GM18868 (cell line): ENCODE results near the gene ITPRIPL1.

Experiments
- ATAC-seq: cut with Tn5 transposase; IDR thresholded peaks from one replicate; pipeline ENCODE4 v1.9.1; 2021; ENCODE audit warnings: mild to moderate bottlenecking, moderate library complexity; ENCODE audit not compliant: unreplicated experiment

ITPRIPL1 gene

GRCh38 chr2:96320728-96321622, 4.1 kb upstream of the ITPRIPL1 start:
- ATAC-seq = peak; percentile 5

DNA sequence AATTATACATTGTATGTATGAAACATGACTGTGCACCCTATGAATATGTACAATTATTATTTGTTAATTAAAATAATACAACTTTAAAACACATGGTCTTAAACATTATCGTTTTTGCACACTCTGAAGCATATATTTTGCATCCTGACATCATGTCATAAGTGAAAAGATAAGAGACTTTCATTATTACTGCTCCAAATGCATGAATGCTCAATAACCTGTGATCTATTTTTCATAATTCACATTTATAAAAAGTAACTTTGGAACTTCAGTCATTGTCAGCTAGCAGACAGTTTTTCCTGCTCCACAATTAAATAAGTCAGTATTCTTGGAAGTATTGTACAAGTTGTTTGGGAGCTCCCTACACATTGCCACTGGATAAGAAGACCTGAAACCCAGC, 1.3 kb upstream of the ITPRIPL1 start:
- ATAC-seq = no peak

DNA sequence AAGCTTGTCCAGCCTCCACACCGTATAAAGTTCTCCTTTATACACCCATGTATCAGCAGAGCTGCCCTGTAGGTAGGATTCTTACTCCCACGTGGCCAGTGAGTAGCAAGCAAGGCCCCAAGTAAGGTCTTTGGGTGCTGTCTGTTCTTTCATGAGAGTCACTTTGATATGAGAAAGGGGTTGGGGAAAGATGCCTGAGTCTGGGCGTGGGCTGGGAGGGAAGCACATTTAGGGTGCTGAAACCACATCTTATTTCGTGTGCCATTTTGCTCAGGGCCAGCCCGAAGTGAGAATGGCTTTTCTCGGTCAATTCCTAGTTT, 436 bp upstream of the ITPRIPL1 start:
- ATAC-seq = no peak

- no peak for ATAC-seq
These were observed 753 bp downstream of the ITPRIPL1 start for GRCh38 chr2:96325884-96326255.

DNA sequence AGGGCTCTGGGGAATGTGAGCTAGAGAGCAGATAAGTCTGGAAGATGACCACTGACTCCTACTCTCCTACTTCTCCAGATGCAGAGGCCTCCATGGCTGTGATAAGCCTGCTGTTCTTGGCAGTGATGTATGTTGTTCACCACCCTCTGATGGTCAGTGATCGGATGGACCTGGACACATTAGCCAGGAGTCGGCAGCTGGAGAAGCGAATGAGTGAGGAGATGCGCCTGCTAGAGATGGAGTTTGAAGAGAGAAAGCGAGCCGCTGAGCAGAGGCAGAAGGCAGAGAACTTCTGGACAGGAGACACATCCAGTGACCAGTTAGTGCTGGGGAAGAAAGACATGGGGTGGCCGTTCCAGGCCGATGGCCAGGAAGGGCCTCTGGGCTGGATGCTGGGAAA, 1.4 kb downstream of the ITPRIPL1 start:
- ATAC-seq = no peak

DNA sequence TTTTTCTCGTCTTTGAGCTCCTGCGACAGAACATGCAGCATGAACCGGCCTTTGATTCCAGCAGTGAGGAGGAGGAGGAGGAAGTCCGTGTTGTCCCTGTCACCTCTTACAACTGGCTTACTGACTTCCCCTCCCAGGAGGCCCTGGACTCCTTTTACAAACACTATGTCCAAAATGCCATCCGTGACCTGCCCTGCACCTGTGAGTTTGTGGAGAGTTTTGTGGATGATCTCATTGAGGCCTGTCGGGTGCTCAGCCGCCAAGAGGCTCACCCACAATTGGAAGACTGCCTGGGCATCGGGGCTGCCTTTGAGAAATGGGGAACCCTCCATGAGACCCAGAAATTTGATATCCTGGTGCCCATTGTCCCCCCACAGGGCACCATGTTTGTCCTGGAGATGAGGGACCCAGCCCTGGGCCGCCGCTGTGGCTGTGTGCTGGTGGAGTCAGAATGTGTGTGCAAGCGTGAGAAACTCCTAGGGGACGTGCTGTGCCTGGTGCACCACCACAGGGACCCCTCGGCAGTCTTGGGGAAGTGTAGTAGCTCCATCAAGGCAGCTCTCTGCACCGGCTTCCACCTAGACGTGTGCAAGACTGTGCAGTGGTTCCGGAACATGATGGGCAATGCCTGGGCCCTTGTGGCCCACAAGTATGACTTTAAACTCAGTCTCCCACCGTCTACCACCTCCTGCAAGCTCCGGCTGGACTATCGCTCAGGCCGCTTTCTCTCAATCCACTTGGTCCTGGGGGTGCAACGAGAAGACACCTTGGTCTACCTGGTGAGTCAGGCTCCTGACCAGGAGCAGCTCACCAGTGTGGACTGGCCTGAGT, 2.1 kb downstream of the ITPRIPL1 start:
- ATAC-seq = no peak

DNA sequence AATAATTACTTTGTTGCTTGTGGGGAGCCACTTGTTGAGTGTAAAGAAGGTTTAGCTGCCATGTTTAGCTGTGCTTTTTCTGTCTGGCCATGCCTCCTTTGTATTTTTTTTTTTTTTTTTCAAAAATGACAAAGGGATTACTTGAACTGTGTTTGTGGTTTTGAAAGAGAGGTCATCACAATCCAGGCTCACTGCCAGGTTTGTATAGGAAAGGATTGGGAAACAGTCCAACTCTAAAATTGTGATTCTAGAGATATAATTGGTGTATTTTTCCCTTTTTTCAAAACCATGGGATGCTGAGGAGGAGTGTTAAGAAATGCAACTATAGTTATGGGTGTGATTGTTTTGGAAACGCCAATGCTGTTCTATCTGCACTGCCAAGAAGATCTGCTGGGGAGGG, 4.3 kb downstream of the ITPRIPL1 start:
- ATAC-seq = no peak

- no peak for ATAC-seq
These were observed 4.8 kb downstream of the ITPRIPL1 start for GRCh38 chr2:96329874-96330273.

- no peak for ATAC-seq
These were observed 5.3 kb downstream of the ITPRIPL1 start for GRCh38 chr2:96330407-96330806.

DNA sequence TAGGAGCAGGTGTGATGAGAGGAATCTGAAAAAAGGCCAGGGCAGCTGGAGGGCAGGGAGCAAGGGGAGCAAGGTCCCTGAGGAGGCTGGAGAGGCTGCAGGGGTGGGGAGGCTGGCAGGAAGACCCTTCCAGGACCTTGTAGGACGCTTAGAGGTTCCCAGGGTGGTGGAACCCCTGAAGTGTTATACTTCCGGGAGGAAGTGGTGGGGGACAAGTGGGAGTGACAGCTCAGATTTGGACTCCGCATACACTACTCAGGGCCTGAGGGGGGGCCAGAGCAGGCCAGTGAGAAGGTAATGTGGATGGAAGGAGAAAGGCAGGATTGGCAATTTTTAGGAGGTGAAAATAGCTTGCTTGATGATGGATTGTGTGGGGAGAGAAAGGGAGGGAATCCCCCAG, 8.6 kb downstream of the ITPRIPL1 start:
- no peak for ATAC-seq

- ATAC-seq = no peak
These were observed 11.1 kb downstream of the ITPRIPL1 start for GRCh38 chr2:96336104-96336775.

- no peak for ATAC-seq
These were observed 11.8 kb downstream of the ITPRIPL1 start for GRCh38 chr2:96336873-96337272.

DNA sequence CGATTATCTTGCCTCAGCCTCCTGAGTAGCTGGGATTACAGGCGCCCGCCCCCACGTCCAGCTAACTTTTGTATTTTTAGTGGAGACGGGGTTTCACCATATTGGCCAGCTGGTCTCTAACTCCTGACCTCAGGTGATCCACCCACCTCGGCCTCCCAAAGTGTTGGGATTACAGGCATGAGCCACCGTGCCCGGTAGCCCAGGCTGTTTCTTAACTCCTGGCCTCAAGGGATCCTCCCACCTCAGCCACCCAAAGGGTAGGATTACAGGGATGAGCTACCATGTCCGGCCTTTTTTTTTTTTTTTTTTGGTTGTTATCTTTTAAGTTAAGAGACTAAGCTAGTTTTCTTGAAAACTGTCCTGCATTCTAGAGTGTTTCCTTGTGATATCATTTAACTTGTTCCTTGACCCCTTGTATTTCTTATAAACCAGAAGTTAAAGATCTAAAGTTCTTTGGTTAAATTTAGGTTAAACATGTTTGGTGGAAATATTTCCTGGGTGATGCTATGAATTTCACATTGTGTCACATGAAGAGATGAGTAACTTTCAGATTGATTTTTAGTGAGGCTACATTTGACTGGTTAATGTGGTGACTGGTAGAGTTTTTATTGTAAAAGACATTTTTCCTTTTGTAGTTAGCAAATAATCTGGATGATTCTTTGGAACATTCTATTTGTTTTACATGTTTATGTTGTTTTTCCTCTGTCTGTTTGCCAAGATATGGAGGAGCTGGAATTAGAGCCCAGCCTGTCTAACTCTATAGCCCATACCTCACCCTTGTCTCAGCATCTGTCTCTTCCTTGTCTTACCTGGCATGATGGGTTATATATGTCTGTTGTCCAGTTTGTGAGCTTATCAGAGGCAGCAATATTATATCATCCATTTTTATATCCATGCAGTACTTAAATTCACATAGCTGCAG, 15.6 kb downstream of the ITPRIPL1 start:
- ATAC-seq = no peak

GRCh38 chr2:96341641-96342040, 16.5 kb downstream of the ITPRIPL1 start:
- ATAC-seq = no peak

DNA sequence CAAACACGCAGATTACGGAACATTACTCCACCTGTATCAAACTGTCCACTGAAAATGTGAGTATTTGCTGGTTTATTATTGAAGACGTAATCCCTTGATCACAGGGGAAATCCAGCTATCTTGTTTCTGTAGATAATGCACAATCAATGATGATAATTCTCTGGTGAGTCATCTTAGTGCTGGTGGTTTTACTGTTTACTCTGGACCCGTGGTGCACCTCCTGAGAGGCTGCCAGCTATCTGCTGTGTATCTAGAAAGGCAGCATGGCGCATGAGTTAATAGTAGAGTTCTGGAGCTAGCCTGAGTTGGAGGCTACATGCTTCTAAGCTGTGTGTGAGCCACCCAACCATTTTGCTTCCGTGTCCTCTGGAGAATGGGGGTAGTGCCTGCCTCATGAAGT, 17.0 kb downstream of the ITPRIPL1 start:
- ATAC-seq = no peak

GRCh38 chr2:96344011-96344410, 18.9 kb downstream of the ITPRIPL1 start:
- ATAC-seq = peak; percentile 81

DNA sequence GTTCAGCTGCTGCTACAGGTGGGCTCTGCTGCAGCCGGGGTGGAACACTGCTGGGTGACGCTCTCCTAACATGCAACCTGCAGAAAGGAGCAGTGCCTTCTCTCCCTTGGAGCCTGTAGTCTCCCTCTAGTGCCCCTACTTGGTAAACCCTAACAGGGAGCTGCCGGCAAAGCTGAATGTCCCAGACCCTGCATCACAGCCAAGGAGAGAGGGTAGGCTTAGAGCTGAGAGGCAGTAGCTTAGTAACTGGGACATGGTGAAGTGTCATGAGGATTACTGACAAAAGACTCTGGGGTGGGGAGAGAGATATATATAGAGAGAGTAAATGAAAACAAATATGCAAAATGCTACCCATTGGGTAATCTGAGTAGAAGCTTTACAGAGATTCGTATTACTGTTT, 20.3 kb downstream of the ITPRIPL1 start:
- ATAC-seq = no peak

GRCh38 chr2:96345868-96346462, 20.8 kb downstream of the ITPRIPL1 start:
- ATAC-seq = no peak

- no peak for ATAC-seq
These were observed 22.3 kb downstream of the ITPRIPL1 start for GRCh38 chr2:96347395-96347794.

- ATAC-seq = no peak
These were observed 28.0 kb downstream of the ITPRIPL1 start for GRCh38 chr2:96353032-96353561.
